ENCODE results near the gene RPS19BP1. TPM values are rescaled to one million over a fixed set of nuclear protein-coding genes. Genes with fewer than 3 reads are reported as not detected.

The RPS19BP1 gene
- polyA plus RNA-seq (ENCODE audit: insufficient read length in 4 of 4) = 10 to 100 TPM; 44.8 to 66.4 (median 48.2) TPM

- peak; percentile 99 to 100 (median 100) for DNase-seq (ENCODE audit: low read depth in 4 of 4, low spot score in 3 of 4)
Observed at GRCh38 chr22:39532215-39533073, at the start of gene RPS19BP1. Gene RPS19BP1 (minus strand): TSS chr22:39532748. CDS start chr22:39532738, 10 bp downstream.

- DNase-seq (ENCODE audit: low read depth in 4 of 4, low spot score in 3 of 4) = no peak
Observed at GRCh38 chr22:39581303-39581702, 48.8 kb upstream of the RPS19BP1 start.

- no peak for DNase-seq (ENCODE audit: low read depth in 4 of 4, low spot score in 3 of 4)
Observed at GRCh38 chr22:39580795-39581194, 48.2 kb upstream of the RPS19BP1 start.

GRCh38 chr22:39580006-39580441, 47.5 kb upstream of the RPS19BP1 start:
- no peak for DNase-seq (ENCODE audit: low read depth in 4 of 4, low spot score in 3 of 4)

GRCh38 chr22:39577900-39578299, 45.4 kb upstream of the RPS19BP1 start:
- no peak for DNase-seq (ENCODE audit: low read depth in 4 of 4, low spot score in 3 of 4)

- DNase-seq (ENCODE audit: low read depth in 4 of 4, low spot score in 3 of 4) = no peak
Observed at GRCh38 chr22:39577366-39577765, 44.8 kb upstream of the RPS19BP1 start.

GRCh38 chr22:39576027-39576426, 43.5 kb upstream of the RPS19BP1 start:
- no peak for DNase-seq (ENCODE audit: low read depth in 4 of 4, low spot score in 3 of 4)

GRCh38 chr22:39575552-39575825, 42.9 kb upstream of the RPS19BP1 start:
- no peak for DNase-seq (ENCODE audit: low read depth in 4 of 4, low spot score in 3 of 4)

GRCh38 chr22:39574779-39575551, 42.4 kb upstream of the RPS19BP1 start:
- DNase-seq (ENCODE audit: low read depth in 4 of 4, low spot score in 3 of 4) = no peak

- DNase-seq (ENCODE audit: low read depth in 4 of 4, low spot score in 3 of 4) = no peak
Observed at GRCh38 chr22:39571538-39571937, 39.0 kb upstream of the RPS19BP1 start.

GRCh38 chr22:39570665-39571064, 38.1 kb upstream of the RPS19BP1 start, which contains the start of gene CACNA1I:
Gene CACNA1I (plus strand): TSS chr22:39570753. CDS start chr22:39570753, 0 bp downstream.
- DNase-seq (ENCODE audit: low read depth in 4 of 4, low spot score in 3 of 4) = no peak

GRCh38 chr22:39570226-39570625, 37.7 kb upstream of the RPS19BP1 start:
- no peak for DNase-seq (ENCODE audit: low read depth in 4 of 4, low spot score in 3 of 4)

GRCh38 chr22:39569066-39569465, 36.5 kb upstream of the RPS19BP1 start:
- no peak for DNase-seq (ENCODE audit: low read depth in 4 of 4, low spot score in 3 of 4)

- no peak for DNase-seq (ENCODE audit: low read depth in 4 of 4, low spot score in 3 of 4)
Observed at GRCh38 chr22:39568278-39568981, 35.9 kb upstream of the RPS19BP1 start.

- DNase-seq (ENCODE audit: low read depth in 4 of 4, low spot score in 3 of 4) = no peak
Observed at GRCh38 chr22:39567135-39567946, 34.8 kb upstream of the RPS19BP1 start.

- no peak for DNase-seq (ENCODE audit: low read depth in 4 of 4, low spot score in 3 of 4)
Observed at GRCh38 chr22:39565414-39565944, 32.9 kb upstream of the RPS19BP1 start.

GRCh38 chr22:39563571-39564428, 31.3 kb upstream of the RPS19BP1 start:
- DNase-seq (ENCODE audit: low read depth in 4 of 4, low spot score in 3 of 4) = no peak

GRCh38 chr22:39562839-39563489, 30.4 kb upstream of the RPS19BP1 start:
- no peak for DNase-seq (ENCODE audit: low read depth in 4 of 4, low spot score in 3 of 4)
